Diencephalon (tissue), 1 donor: Measurements from ENCODE around the gene DNAH7. TPM values are rescaled to one million over a fixed set of nuclear protein-coding genes. Genes with fewer than 3 reads are reported as not detected.

Experiments
- total RNA-seq: library from RNA; depleted of rRNA; stranded (reverse); fragments of >200 nt; gene quantifications from one replicate; pipeline ENCODE4 v1.2.3, GENCODE V29; 2014

The DNAH7 gene
- 21.7 TPM for total RNA-seq

DNA sequence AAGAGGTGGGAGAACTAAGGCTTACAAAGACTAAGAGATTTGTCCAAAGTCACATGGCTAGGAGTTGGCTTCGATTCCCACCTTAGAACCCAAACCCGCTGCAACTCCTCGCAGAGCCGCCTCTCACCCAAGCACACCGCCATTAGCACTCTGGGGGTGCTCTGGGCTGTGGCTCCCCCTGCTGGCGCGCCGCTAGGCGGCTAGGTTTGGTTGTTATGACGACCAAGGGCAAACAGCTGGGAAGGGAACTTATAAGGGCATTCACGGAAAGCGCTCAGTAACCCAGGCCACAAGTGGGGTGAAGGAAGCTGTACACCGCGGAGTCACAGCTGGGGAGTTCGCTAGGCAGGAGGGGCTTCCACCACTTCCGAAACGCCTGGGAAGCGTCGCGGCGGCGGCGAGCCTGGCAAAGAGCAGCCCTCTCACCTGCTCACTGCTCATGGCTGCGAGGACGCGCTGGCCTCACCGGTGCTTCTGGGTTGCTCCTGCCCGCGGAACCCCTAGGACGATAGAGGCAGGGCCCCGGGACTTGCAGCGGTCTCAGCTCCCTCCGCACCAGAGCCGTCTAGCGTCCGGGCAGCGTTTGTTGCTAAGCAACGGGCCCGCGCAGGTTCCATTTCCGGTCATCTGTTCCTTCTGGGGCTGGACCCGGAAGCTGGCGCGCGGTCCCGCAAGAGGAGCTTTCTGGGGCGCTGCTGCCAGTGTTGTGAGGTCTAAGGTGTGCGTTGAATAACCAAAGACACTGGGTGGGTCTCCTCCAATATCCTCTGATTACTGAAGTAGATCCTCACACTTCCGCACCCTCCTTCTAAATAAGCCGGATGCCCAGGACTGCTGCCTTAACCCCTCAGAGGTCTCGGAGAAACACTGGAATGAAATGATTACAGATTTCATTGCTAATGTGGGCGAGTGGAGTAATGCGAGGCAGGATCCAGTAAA is at the start of gene DNAH7:
DNAH7 (minus strand) TSS at position 567 of the 939 bp plus-strand sequence; CDS start at position 441, 126 bp downstream.

Other genes with a start within 250 kb of the DNAH7 start
- gene STK17B, start 102.7 kb upstream of the DNAH7 start, total RNA-seq, result 12.2 TPM